Coronary artery (tissue), 2 donors: Measurements from ENCODE around the gene DYNC1I2.
"Not testable (repeated sequence)": the region's sequence is repeated elsewhere in the genome, so short reads cannot be mapped to it uniquely, and the experiment has no call there.

ENCODE experiments used
- DNase-seq: peaks from one replicate; pipeline ENCODE4 v3.0.0-alpha.2; 2017; ENCODE audit warnings: low spot score
- H3K27ac ChIP-seq, 2 donors: fragments of 200-600 bp; sonication (generic); one replicate each; pipeline ENCODE4 v1.5.1; 2016 to 2019
- H3K4me3 ChIP-seq: fragments of 200-600 bp; sonication (generic); 2 replicates; pipeline ENCODE4 v1.5.1; 2016; ENCODE audit warnings: mild to moderate bottlenecking, moderate library complexity
- TF ChIP-seq, protein P1 (sequence below): fragments of 200-600 bp; sonication (generic); IDR thresholded peaks from one replicate; pipeline ENCODE4 v1.5.1; 2019; ENCODE audit warnings: antibody characterized with exemption

The DYNC1I2 gene

DNA sequence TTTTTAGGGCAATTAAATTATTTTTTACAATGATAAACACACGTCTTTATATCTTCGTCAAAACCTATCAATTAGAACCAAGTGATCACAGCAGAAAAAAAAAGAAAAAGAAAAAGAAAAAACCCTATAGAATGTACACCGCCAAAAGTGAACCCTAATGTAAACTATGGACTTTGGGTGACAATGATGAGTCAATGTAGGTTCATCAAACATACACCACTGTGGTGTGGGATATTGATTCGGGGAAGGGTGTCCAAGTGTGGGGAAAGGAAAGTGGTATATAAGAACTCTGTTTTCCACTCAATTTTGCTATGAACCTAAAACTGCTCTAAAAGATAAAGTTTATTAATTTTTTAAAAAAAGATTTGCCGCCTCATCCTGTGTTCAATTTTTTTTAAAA is 85.1 kb downstream of the DYNC1I2 start:
- H3K27ac ChIP-seq, result no peak overlapping the region
- TF ChIP-seq, protein P1, sequence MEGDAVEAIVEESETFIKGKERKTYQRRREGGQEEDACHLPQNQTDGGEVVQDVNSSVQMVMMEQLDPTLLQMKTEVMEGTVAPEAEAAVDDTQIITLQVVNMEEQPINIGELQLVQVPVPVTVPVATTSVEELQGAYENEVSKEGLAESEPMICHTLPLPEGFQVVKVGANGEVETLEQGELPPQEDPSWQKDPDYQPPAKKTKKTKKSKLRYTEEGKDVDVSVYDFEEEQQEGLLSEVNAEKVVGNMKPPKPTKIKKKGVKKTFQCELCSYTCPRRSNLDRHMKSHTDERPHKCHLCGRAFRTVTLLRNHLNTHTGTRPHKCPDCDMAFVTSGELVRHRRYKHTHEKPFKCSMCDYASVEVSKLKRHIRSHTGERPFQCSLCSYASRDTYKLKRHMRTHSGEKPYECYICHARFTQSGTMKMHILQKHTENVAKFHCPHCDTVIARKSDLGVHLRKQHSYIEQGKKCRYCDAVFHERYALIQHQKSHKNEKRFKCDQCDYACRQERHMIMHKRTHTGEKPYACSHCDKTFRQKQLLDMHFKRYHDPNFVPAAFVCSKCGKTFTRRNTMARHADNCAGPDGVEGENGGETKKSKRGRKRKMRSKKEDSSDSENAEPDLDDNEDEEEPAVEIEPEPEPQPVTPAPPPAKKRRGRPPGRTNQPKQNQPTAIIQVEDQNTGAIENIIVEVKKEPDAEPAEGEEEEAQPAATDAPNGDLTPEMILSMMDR, result no peak
- DNase-seq, result no peak

DNA sequence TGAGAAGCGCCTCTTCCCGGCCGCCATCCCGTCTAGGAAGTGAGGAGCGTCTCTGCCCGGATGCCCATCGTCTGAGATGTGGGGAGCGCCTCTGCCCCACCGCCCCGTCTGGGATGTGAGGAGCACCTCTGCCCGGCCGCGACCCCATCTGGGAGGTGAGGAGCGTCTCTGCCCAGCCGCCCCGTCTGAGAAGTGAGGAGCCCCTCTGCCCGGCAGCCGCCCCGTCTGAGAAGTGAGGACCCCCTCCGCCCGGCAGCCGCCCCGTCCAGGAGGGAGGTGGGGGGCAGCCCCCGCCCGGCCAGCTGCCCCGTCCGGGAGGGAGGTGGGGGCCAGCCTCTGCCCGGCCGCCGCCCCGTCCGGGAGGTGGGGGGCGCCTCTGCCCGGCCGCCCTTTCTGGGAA is 87.3 kb downstream of the DYNC1I2 start:
- not testable (repeated sequence) for H3K27ac ChIP-seq, H3K4me3 ChIP-seq, DNase-seq

More for the DNA sequence above, 85.1 kb downstream of the DYNC1I2 start:
- H3K4me3 ChIP-seq, result no peak overlapping the region

DNA sequence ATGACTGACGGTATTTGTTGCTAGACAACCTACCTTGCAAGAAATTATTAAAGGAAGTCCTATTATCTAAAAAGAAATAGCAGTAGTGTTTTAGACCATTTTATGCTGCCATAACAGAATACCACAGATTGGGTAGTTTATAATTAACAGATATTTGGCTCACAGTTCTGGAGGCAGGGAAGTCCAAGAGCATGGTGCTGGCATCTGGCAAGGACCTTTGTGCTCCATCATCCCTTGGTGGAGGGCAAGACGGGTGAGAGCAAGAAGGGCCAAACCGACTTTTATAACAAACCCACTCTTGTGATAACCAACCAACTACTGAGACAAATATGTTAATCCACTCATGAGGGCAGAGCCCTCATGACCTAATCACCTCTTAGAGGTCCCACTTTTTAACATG is 91.2 kb downstream of the DYNC1I2 start:
- TF ChIP-seq, protein P1, result no peak
- Histone ChIP-seq H3K4me3 (no peak overlapping the region), H3K27ac (no peak overlapping the region)
- no peak for DNase-seq

DNA sequence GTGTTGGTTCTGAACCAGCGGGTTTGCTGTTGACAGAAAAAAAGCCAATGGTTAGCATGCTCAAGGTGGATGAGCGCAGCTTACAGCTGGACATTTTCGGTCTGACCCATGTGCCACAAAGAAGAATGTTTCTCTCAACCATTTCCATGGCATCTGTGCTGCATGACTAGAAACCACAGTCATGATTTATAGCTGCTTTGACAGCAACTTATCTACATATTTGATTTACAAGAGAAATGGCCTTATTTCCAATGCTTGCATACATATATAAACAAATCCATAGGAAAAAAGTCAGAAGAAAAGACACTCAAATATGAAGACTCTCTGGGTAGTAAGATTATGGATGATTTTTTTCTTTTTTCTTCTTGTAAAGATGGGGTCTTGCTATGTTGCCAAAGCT is 98.2 kb downstream of the DYNC1I2 start:
- TF ChIP-seq, protein P1, result no peak
- Histone ChIP-seq H3K27ac (no peak overlapping the region), H3K4me3 (no peak overlapping the region)
- DNase-seq, result no peak

DNA sequence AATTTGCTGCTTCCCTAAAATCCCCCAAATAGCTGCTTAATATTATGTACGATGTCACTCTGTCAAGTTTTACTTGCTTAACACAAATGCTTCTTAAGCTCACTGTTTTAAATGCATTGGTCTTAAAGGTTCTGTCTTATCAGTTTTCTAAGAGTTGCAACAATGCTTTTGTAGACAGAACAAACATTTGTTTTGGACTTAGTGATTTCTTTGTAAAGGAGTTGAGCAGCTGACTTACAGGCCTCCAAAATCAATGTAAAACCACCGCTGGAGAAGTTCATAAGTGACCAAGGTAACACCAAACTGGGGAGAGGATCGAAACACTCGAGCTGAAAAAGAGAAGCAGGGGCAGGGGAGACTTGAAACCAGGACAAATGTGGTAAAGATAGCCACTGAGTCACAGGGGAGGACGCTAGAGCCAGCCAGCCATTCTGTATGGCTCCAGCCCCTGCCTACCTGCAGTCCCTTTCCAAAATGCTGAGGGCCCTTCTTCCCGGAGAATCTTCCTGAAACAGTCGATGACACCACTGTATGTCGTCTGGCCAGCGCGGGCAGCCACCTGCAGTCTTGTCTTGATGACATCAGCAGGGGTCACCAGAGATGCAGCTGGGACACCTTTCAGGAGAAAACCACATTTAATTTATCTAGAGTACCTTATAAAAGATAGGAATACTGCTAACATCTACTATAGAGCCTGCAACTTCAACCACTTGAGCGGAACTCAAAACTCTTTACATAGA is 100.2 kb downstream of the DYNC1I2 start:
- TF ChIP-seq, protein P1, result no peak
- no peak for DNase-seq
- Histone ChIP-seq H3K4me3 (no peak overlapping the region), H3K27ac (no peak overlapping the region)

DNA sequence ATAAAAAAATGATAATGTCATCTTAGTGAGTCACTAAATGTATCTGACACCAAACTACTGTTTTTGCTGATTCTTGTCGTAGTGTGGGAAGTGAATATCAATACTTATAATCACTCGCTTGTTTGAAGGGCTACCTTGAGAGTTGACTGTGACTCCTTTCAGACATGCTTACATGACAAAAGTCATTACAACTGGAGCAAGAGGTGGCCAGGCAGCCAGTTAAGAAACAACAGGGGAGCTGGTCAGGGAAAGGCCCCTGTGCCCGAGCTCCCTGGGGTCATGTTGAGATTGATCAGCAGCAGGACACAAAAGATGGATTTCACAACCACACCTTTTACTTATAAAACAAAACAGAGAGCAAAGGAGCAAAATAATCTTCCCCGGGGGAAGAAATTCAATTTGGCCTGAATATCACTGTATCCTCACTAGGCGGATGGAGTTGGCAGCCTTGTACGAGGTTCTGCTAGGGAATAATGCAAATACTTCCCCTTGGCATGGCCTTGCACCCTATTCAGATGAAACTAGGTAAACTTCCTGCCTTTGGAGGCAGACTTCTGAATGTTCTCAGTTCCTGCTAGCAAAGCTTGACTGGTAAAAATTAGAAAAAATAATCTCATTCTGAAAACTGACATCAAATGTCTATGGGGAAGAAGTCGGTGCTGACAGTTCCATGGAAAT is 101.2 kb downstream of the DYNC1I2 start:
- TF ChIP-seq, protein P1, result no peak
- no peak overlapping the region for H3K4me3 ChIP-seq
- H3K27ac ChIP-seq, result no peak overlapping the region
- no peak for DNase-seq

DNA sequence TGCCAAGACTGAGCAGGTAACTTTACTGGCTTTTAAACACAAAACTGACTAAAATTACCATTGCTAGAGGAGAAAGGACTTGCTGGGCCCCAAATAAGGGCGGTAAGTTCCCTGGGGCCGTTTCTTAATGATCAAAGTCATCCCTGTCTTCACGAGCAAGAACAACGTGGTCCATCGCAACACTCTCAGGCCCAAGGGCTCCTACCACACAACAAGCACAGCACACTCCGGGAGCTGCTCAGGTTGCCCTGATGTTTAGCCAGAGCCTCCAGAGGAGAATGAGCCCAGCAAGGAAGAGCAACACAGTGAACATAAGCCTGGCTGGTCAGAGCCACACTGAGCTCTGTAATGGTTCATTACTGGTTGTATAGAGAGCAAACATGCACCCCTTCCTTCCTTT is 102.7 kb downstream of the DYNC1I2 start:
- no peak overlapping the region for H3K27ac ChIP-seq
- no peak overlapping the region for H3K4me3 ChIP-seq
- TF ChIP-seq, protein P1, result no peak
- no peak for DNase-seq
